Neural progenitor cell (in vitro differentiated cells): ENCODE measurements around the gene ADAMTS14. TPM values are rescaled to one million over a fixed set of nuclear protein-coding genes. Genes with fewer than 3 reads are reported as not detected.

Source experiments
- DNase-seq: peaks from one replicate; pipeline ENCODE4 v3.0.0-alpha.2; 2016; ENCODE audit warnings: low spot score
- H2AFZ ChIP-seq: fragments of 200-600 bp; sonication (generic); replicated peaks from 2 replicates; pipeline ENCODE4 v1.6.1; 2016; ENCODE audit warnings: antibody characterized with exemption
- H3F3A ChIP-seq: fragments of 200-600 bp; sonication (generic); 2 replicates; pipeline ENCODE4 v1.6.1; 2016; ENCODE audit warnings: antibody characterized with exemption, low read depth
- H3K27ac ChIP-seq: fragments of 200-600 bp; sonication (generic); 2 replicates; pipeline ENCODE4 v1.5.1; 2016; ENCODE audit warnings: mild to moderate bottlenecking
- H3K27me3 ChIP-seq: fragments of 200-600 bp; sonication (generic); 2 replicates; pipeline ENCODE4 v1.6.1; 2016; ENCODE audit warnings: mild to moderate bottlenecking, moderate library complexity
- H3K36me3 ChIP-seq: fragments of 200-600 bp; sonication (generic); 2 replicates; pipeline ENCODE4 v1.5.1; 2016
- H3K4me1 ChIP-seq: fragments of 200-600 bp; sonication (generic); 2 replicates; pipeline ENCODE4 v1.6.1; 2016; ENCODE audit warnings: mixed run types
- H3K4me2 ChIP-seq: fragments of 200-600 bp; sonication (generic); 2 replicates; pipeline ENCODE4 v1.6.1; 2016
- H3K4me3 ChIP-seq: fragments of 200-600 bp; sonication (generic); 2 replicates; pipeline ENCODE4 v1.5.1; 2016
- H3K79me2 ChIP-seq: fragments of 200-600 bp; sonication (generic); 2 replicates; pipeline ENCODE4 v1.6.1; 2016; ENCODE audit warnings: low read depth
- H3K9ac ChIP-seq: fragments of 200-600 bp; sonication (generic); 2 replicates; pipeline ENCODE4 v1.6.1; 2016
- H3K9me3 ChIP-seq: fragments of 200-600 bp; sonication (generic); 2 replicates; pipeline ENCODE4 v1.5.1; 2016; ENCODE audit warnings: low read depth
- H4K20me1 ChIP-seq: fragments of 200-600 bp; sonication (generic); 2 replicates; pipeline ENCODE4 v1.6.1; 2016; ENCODE audit warnings: low read depth
- H3K27ac Mint-ChIP-seq: 3 replicates; pipeline ENCODE4 v1.8.0; 2021; ENCODE audit warnings: mixed read lengths
- H3K27me3 Mint-ChIP-seq: 2 replicates; pipeline ENCODE4 v1.8.0; 2022; ENCODE audit warnings: low read depth, mild to moderate bottlenecking, inconsistent platforms, moderate library complexity, mixed read lengths; ENCODE audit not compliant: insufficient read depth
- H3K36me3 Mint-ChIP-seq: 3 replicates; pipeline ENCODE4 v1.8.0; 2021; ENCODE audit warnings: mixed read lengths
- H3K4me1 Mint-ChIP-seq: 3 replicates; pipeline ENCODE4 v1.8.0; 2021; ENCODE audit warnings: mixed read lengths
- H3K4me3 Mint-ChIP-seq: 3 replicates; pipeline ENCODE4 v1.8.0; 2021; ENCODE audit warnings: mild to moderate bottlenecking, moderate library complexity, mixed read lengths
- H3K9me3 Mint-ChIP-seq: 3 replicates; pipeline ENCODE4 v1.8.0; 2020; ENCODE audit warnings: mixed read lengths
- CTCF ChIP-seq: fragments of 200-600 bp; sonication (generic); IDR thresholded peaks from 2 replicates; pipeline ENCODE4 v1.5.1; 2017; ENCODE audit warnings: antibody characterized with exemption, mild to moderate bottlenecking
- EZH2 ChIP-seq: fragments of 200-600 bp; sonication (generic); IDR thresholded peaks from 2 replicates; pipeline ENCODE4 v1.6.1; 2017; ENCODE audit warnings: antibody characterized with exemption, mild to moderate bottlenecking, moderate library complexity
- EZH2phosphoT487 ChIP-seq: fragments of 200-600 bp; sonication (generic); IDR thresholded peaks from 2 replicates; pipeline ENCODE4 v1.6.1; 2017; ENCODE audit warnings: antibody characterized with exemption
- total RNA-seq: library from RNA; depleted of rRNA; stranded (reverse); fragments of >200 nt; gene quantifications from 2 replicates; pipeline ENCODE4 v1.2.3, GENCODE V29; 2015; ENCODE audit warnings: low replicate concordance

Gene ADAMTS14
- total RNA-seq, 1 donor from 2014 or later = not detected

GRCh38 chr10:70773461-70773860 is 101.2 kb downstream of the ADAMTS14 start:
- TF ChIP-seq CTCF = no peak
- TF ChIP-seq EZH2 = no peak
- TF ChIP-seq EZH2phosphoT487 = no peak
- no peak overlapping the region for H2AFZ ChIP-seq
- H3K27ac ChIP-seq = no peak overlapping the region
- H3K4me3 ChIP-seq = no peak overlapping the region
- H3F3A ChIP-seq = no peaks in the 10 kb centered on the region
- no peaks in the 10 kb centered on the region for H3K9me3 ChIP-seq
- no peak for DNase-seq
- Mint-ChIP-seq H3K4me1 (peaks cover 2% of the 10 kb centered on the region), H3K36me3 (no peaks in the 10 kb centered on the region), H3K27me3 (peaks cover 10% of the 10 kb centered on the region), H3K4me3 (no peak overlapping the region), H3K27ac (peak overlapping the region; percentile 7), H3K9me3 (no peaks in the 10 kb centered on the region)
- H3K79me2 ChIP-seq = no peaks in the 10 kb centered on the region
- H3K9ac ChIP-seq = no peak overlapping the region
- H3K4me2 ChIP-seq = no peak overlapping the region
- H3K36me3 ChIP-seq = no peaks in the 10 kb centered on the region
- H3K4me1 ChIP-seq = no peaks in the 10 kb centered on the region
- H3K27me3 ChIP-seq = no peaks in the 10 kb centered on the region
- no peaks in the 10 kb centered on the region for H4K20me1 ChIP-seq

- no peak for DNase-seq
- no peaks in the 10 kb centered on the region for H4K20me1 ChIP-seq
- H2AFZ ChIP-seq = no peak overlapping the region
- TF ChIP-seq EZH2 = no peak
- TF ChIP-seq EZH2phosphoT487 = no peak
- TF ChIP-seq CTCF = no peak
- H3K9ac ChIP-seq = no peak overlapping the region
- no peaks in the 10 kb centered on the region for H3F3A ChIP-seq
- Mint-ChIP-seq H3K27ac (peak overlapping the region; percentile 7), H3K9me3 (no peaks in the 10 kb centered on the region), H3K27me3 (peaks cover 10% of the 10 kb centered on the region), H3K4me1 (peaks cover 2% of the 10 kb centered on the region), H3K36me3 (no peaks in the 10 kb centered on the region), H3K4me3 (no peak overlapping the region)
- no peaks in the 10 kb centered on the region for H3K9me3 ChIP-seq
- H3K79me2 ChIP-seq = no peaks in the 10 kb centered on the region
- no peaks in the 10 kb centered on the region for H3K27me3 ChIP-seq
- H3K4me1 ChIP-seq = no peaks in the 10 kb centered on the region
- H3K4me2 ChIP-seq = no peak overlapping the region
- no peaks in the 10 kb centered on the region for H3K36me3 ChIP-seq
- H3K27ac ChIP-seq = no peak overlapping the region
- no peak overlapping the region for H3K4me3 ChIP-seq
These were observed 101.9 kb downstream of the ADAMTS14 start for GRCh38 chr10:70773965-70774809.

- Histone ChIP-seq H3K27me3 (no peaks in the 10 kb centered on the region), H2AFZ (no peak overlapping the region), H4K20me1 (no peaks in the 10 kb centered on the region), H3K4me1 (no peaks in the 10 kb centered on the region), H3K36me3 (no peaks in the 10 kb centered on the region), H3K79me2 (no peaks in the 10 kb centered on the region), H3K27ac (no peak overlapping the region), H3F3A (no peaks in the 10 kb centered on the region), H3K9me3 (no peaks in the 10 kb centered on the region), H3K9ac (no peak overlapping the region), H3K4me3 (no peak overlapping the region), H3K4me2 (no peak overlapping the region)
- no peaks in the 10 kb centered on the region for H3K9me3 Mint-ChIP-seq
- DNase-seq = no peak
- no peak overlapping the region for H3K27ac Mint-ChIP-seq
- H3K36me3 Mint-ChIP-seq = no peaks in the 10 kb centered on the region
- H3K27me3 Mint-ChIP-seq = peaks cover 10% of the 10 kb centered on the region
- TF ChIP-seq EZH2phosphoT487 = no peak
- TF ChIP-seq EZH2 = no peak
- no peak for TF ChIP-seq CTCF
- peaks cover 2% of the 10 kb centered on the region for H3K4me1 Mint-ChIP-seq
- H3K4me3 Mint-ChIP-seq = no peak overlapping the region
These were observed 102.7 kb downstream of the ADAMTS14 start for GRCh38 chr10:70774810-70775678.
